RCC 7860 (cell line): Measurements from ENCODE around the gene MAU2.
"Not testable (repeated sequence)": the region's sequence is repeated elsewhere in the genome, so short reads cannot be mapped to it uniquely, and the experiment has no call there.

ENCODE experiments used
- DNase-seq: peaks from one replicate; pipeline ENCODE4 v3.0.0-alpha.2; 2015; ENCODE audit warnings: low spot score
- FAIRE-seq: peaks from 2 replicates; lab custom pipeline; 2012; peaks lifted over from hg19 to GRCh38; lab: Jason Lieb, UNC

MAU2 gene

GRCh38 chr19:19343762-19344161, 23.1 kb downstream of the MAU2 start:
- no peak for FAIRE-seq
- no peak for DNase-seq

- FAIRE-seq (no peak), DNase-seq (no peak)
These were observed 24.6 kb downstream of the MAU2 start for GRCh38 chr19:19345232-19345631.

GRCh38 chr19:19345970-19346369, 25.3 kb downstream of the MAU2 start:
- no peak for FAIRE-seq

DNA sequence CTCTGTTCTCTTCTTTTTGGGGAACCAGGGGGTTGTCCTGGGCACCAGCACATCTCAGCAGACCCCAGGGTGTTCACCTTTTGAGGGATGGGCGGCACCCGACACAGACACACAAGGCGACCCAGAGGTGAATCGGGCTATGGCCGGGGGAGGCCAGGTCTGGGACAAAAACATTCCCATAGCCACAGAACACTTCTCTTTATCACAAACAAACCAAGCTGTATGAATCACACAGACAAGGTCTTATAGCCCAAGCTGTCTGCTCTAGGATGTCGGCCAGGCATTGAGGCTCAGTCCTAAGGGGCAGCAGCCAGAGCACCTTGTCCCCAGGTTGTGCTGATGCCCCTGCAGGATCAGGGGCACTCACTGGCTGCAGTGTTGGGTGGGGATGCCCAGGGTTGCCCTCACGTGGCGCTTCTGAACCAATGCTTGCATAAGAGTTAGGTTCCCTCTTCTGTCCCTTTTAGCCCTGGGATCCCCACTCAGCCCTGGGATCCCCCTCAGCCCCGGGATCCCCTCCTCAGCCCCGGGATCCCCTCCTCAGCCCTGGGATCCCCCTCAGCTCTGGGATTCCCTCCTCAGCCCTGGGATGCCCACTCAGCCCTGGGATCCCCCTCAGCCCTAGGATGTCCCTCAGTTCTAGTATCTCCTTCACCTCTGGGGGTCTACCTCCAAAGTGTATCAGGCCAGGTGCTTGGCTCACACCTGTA, 26.9 kb downstream of the MAU2 start:
- FAIRE-seq (no peak), DNase-seq (no peak)

More at GRCh38 chr19:19345970-19346369, 25.3 kb downstream of the MAU2 start:
- no peak for DNase-seq

DNA sequence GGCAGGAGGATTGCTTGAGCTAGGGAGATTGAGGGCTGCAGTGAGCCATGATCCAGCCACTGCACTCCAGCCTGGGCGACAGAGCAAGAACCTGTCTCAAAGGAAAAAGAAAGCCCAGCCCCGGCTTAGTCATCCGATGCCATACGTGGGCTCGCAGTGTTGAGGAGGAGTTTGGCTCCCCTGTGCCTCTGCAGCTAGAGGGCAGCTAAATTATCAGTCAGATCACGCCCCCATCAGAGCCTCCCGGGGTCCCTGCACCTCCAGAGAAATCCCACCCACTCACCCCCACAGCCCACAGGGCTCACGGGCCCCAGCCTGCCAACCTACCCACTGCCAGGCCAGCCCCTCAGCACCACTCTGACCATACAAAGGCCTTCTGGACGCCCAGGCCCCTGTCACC, 27.6 kb downstream of the MAU2 start:
- no peak for FAIRE-seq

GRCh38 chr19:19349365-19349764, 28.7 kb downstream of the MAU2 start:
- FAIRE-seq (no peak), DNase-seq (no peak)

More for the DNA sequence above, 27.6 kb downstream of the MAU2 start:
- DNase-seq = no peak

- not testable (repeated sequence) for FAIRE-seq, DNase-seq
These were observed 30.1 kb downstream of the MAU2 start for GRCh38 chr19:19350756-19351155.

DNA sequence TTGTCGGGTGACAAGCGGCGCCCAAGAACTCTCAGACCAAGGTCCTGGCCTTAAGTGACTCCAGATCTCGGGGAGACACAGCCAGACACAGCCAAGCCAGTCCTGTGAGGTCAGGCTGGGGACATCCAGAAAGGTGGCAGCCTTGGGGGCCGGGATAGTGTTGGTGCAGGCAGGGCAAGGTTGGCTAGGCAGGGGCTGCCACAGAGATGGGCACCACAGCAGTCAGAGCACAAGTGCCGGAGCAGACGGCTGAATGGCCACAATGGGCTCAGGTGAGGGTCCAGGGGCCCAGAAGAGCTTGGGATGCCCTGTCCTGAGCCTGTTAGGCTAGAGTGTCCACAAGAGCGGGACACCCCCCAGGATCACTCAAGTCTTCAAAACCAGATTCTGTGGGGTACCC, 32.2 kb downstream of the MAU2 start:
- FAIRE-seq = no peak

GRCh38 chr19:19354007-19354406, 33.4 kb downstream of the MAU2 start:
- FAIRE-seq = no peak
- no peak for DNase-seq

More for the DNA sequence above, 32.2 kb downstream of the MAU2 start:
- no peak for DNase-seq

DNA sequence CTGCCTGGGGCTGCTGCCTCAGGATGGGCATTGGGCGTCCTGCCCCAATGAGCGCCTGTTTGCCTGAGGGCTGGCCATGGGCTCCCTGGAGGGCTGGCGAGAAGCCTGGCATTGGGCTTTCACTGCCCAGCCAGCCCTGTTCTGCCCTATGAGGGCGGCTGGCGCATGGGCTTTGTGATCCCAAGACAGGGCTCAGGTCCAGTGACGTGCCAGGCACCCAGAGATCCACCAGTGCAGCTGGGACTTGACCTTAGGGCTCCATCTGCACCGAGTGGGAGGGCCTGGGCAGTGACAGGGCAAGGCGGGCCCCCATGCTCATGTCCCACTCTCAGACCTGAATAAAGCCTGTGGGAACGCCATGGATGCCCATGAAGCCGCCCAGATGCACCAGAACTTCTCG, 34.3 kb downstream of the MAU2 start:
- no peak for DNase-seq
- no peak for FAIRE-seq

GRCh38 chr19:19355606-19356139, 35.0 kb downstream of the MAU2 start:
- no peak for DNase-seq
- FAIRE-seq = no peak

- DNase-seq (no peak), FAIRE-seq (no peak)
These were observed 35.9 kb downstream of the MAU2 start for GRCh38 chr19:19356500-19356899.

- DNase-seq = no peak
- no peak for FAIRE-seq
These were observed 36.4 kb downstream of the MAU2 start for GRCh38 chr19:19356901-19357566.

DNA sequence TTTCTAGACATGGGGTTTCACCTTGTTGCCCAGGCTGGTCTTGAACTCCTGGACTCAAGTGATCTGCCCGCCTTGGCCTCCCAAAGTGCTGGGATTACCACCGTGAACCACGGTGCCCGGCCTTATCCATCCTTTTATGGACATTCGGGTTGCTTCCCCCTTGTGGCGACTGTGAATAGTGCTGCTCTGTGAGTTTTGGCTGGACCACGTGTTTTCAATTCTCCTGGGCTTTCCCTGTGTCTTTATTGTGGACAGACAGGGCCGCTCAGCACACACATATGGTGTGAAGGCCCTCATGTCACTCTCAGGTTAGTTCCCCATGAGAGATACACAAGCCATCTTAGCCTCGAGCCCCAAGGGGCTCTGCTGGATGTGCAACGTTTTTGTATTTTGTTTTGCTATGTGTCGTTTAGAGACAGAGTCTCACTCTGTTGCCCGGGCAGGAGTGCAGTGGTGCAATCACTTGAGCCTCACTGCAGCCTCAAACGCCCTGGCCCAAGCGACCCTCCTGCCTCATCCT, 40.5 kb downstream of the MAU2 start:
- DNase-seq = peak; percentile 56
- no peak for FAIRE-seq

- FAIRE-seq = no peak
These were observed 41.4 kb downstream of the MAU2 start for GRCh38 chr19:19362075-19362474.

GRCh38 chr19:19366434-19367396, 46.1 kb downstream of the MAU2 start:
- DNase-seq (peak; percentile 89), FAIRE-seq (peak; percentile 50)

More at GRCh38 chr19:19362075-19362474, 41.4 kb downstream of the MAU2 start:
- DNase-seq = no peak

- no peak for DNase-seq
- FAIRE-seq = no peak
These were observed 47.5 kb downstream of the MAU2 start for GRCh38 chr19:19368087-19368486.

DNA sequence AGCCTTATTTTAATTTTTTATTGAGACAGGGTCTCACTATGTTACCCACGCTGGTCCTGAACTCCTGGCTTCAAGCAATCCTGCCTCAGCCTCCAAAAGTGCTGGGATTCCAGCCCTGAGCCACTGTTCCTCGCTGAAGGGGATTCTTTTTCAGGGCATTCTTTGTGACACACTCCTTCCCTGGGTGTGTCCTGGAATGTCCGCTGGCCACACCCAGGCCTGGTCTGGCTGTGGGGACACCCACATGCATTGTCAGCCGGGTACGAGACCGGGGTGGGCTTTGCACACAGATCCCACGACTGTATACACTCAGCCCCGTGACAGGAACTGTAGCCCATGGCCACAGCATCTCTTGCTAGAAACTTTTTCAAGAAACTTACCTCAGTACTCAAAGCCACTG, 50.4 kb downstream of the MAU2 start:
- DNase-seq (no peak), FAIRE-seq (no peak)

GRCh38 chr19:19372656-19373416, 52.2 kb downstream of the MAU2 start:
- no peak for DNase-seq
- FAIRE-seq = no peak

- FAIRE-seq (no peak), DNase-seq (no peak)
These were observed 58.9 kb downstream of the MAU2 start for GRCh38 chr19:19379527-19379926.
